ENCODE data around the gene ALK.

DNA sequence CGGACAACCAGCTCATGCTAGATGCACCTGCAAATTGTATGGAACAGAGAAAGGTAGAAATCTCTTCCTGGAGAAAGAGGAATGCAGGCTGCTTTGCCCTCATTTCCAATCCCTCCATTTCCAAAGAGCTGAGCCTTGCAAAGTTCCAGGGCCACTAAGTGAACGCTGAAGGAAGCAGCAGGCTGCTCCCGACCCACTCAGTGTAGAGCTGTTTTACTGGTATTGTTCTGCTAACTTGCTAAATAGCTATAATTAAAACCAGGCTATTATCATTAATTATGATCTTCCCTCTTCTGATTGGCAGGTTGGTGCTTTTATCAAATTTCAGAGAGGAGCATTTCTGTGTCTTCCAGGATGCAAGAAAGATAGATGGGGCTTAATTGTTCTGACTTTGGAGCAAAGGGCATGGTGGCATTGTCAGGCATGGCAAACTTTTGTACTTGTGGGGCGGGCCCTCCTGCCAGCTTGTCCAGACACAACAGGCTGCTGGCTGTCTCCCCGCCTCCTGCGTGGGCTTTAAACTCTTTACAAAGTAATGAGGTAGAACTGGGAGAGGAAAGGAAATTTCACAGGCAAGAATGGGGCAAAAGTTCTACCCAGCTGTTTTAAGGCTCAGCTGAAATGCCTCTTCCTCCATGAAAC, 40.2 kb downstream of the ALK start:
- TF ChIP-seq, protein P1, sequence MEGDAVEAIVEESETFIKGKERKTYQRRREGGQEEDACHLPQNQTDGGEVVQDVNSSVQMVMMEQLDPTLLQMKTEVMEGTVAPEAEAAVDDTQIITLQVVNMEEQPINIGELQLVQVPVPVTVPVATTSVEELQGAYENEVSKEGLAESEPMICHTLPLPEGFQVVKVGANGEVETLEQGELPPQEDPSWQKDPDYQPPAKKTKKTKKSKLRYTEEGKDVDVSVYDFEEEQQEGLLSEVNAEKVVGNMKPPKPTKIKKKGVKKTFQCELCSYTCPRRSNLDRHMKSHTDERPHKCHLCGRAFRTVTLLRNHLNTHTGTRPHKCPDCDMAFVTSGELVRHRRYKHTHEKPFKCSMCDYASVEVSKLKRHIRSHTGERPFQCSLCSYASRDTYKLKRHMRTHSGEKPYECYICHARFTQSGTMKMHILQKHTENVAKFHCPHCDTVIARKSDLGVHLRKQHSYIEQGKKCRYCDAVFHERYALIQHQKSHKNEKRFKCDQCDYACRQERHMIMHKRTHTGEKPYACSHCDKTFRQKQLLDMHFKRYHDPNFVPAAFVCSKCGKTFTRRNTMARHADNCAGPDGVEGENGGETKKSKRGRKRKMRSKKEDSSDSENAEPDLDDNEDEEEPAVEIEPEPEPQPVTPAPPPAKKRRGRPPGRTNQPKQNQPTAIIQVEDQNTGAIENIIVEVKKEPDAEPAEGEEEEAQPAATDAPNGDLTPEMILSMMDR (IDR thresholded peaks at IDR 0.05; ENCODE audit: borderline replicate concordance, extremely low read depth, low read length, poor library complexity, severe bottlenecking): no peak
- TF ChIP-seq EZH2 (IDR thresholded peaks at IDR 0.05; ENCODE audit: borderline replicate concordance, low read depth, low read length, severe bottlenecking): no peak

Measured in DND-41 (cell line).